Breast epithelium (tissue), 3 donors: Measurements from ENCODE around the gene ANKRD6.

Experiments
- CTCF ChIP-seq, 3 donors: fragments of 450-650 bp; IDR thresholded peaks; one replicate each; pipeline ENCODE4 v1.5.1; 2016 to 2017; ENCODE audit warnings: antibody characterized with exemption in 3 of 3, mild to moderate bottlenecking in 3 of 3, moderate library complexity in 3 of 3
- POLR2A ChIP-seq: fragments of 450-650 bp; IDR thresholded peaks from one replicate; pipeline ENCODE4 v1.6.1; 2016; ENCODE audit warnings: antibody characterized with exemption, mild to moderate bottlenecking, moderate library complexity
- POLR2AphosphoS5 ChIP-seq, 3 donors: sonication (generic); formaldehyde crosslinking; IDR thresholded peaks; one replicate each; pipeline ENCODE4 v1.6.1; 2017; ENCODE audit warnings: antibody characterized with exemption in 3 of 3

GRCh38 chr6:89449193-89449592 lies 16.2 kb downstream of the ANKRD6 start:
- TF ChIP-seq POLR2A (no peak), CTCF (IDR thresholded peaks at IDR 0.05) (no peak), POLR2AphosphoS5 (IDR thresholded peaks at IDR 0.05) (no peak)
